BJ (cell line): Measurements from ENCODE around the gene IL1RAPL1. TPM values are rescaled to one million over a fixed set of nuclear protein-coding genes. Genes with fewer than 3 reads are reported as not detected.

Source experiments
- CTCF ChIA-PET: fragments of 350-600 bp; formaldehyde crosslinking; extraction: SDS; loops from one replicate; lab custom pipeline; 2021; ENCODE audit warnings: antibody characterized with exemption, inconsistent platforms; lab: Yijun Ruan, JAX
- POLR2A ChIA-PET: fragments of 300-600 bp; sonication (Branson Sonifier 250); formaldehyde crosslinking; extraction: SDS; loops from one replicate; lab custom pipeline; 2021; ENCODE audit warnings: antibody characterized with exemption; lab: Charles Lee
- DNase-seq: peaks from one replicate; pipeline ENCODE4 v3.0.0-alpha.2; 2011; ENCODE audit warnings: low read depth
- H3K27me3 ChIP-seq: 2 replicates; pipeline ENCODE4 v1.6.0; 2011; ENCODE audit warnings: low read length; ENCODE audit not compliant: control insufficient read depth, insufficient read depth
- H3K36me3 ChIP-seq: 2 replicates; pipeline ENCODE4 v1.5.1; 2011; ENCODE audit warnings: low read length; ENCODE audit not compliant: control insufficient read depth, insufficient read depth
- H3K4me3 ChIP-seq: 2 replicates; pipeline ENCODE4 v1.5.1; 2011; ENCODE audit warnings: low read depth, mild to moderate bottlenecking, control low read depth, low read length
- CTCF ChIP-seq: IDR thresholded peaks from 2 replicates; pipeline ENCODE4 v1.5.1; 2011; ENCODE audit warnings: low read depth, mild to moderate bottlenecking, control low read depth, inconsistent platforms, low read length, moderate library complexity; ENCODE audit not compliant: insufficient read depth
- polyA plus RNA-seq: library from polyadenylated mRNA; depleted of rRNA; stranded (reverse); fragments of >200 nt; gene quantifications from 2 replicates; pipeline ENCODE4 v1.2.3, GENCODE V29; 2011

The IL1RAPL1 gene
- polyA plus RNA-seq, 1 experiment: 0.02 TPM

DNA sequence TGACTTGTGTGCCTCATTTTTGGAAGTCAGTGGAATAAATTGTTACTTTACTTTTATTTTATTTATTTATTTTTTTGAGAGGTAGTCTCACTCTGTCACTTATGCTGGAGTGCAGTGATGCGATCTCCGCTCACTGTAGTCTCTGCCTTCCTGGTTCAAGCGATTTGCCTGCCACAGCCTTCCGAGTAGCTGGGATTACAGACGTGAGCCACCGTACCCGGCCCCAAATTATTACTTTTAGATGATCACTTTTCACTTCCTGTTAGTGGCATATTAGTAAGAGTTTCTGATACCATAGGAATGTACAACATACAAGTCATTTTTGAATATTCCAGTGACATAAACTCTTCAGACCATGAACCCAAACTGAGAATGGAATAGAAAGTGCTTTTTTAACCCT, 1017.1 kb downstream of the IL1RAPL1 start:
- no peak for DNase-seq
- H3K36me3 ChIP-seq: no peaks in the 10 kb centered on the region
- CTCF ChIA-PET: no interaction called here
- POLR2A ChIA-PET: no interaction called here
- H3K4me3 ChIP-seq: no peak overlapping the region
- H3K27me3 ChIP-seq: no peaks in the 10 kb centered on the region
- no peak for TF ChIP-seq CTCF

DNA sequence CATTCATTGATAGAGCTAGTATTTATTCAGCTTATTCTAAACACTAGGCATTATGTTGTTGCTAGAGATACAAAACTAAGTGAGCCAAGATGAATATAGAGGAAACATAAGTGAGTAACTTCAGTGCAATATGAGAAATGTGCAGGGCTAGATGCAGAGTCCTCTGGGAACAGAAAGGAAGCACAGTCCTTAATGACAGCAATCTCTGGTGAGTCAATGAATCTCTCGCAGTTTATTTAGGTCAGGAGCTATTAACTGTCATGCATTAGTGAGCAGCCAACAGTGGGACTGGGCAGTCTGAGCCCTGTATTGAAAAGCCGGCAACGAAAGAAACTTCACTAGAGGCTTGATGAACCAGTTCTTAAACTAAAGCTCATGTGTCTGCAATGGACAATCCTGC, 1030.0 kb downstream of the IL1RAPL1 start:
- ChIA-PET CTCF (no interaction called here), POLR2A (no interaction called here)
- no peaks in the 10 kb centered on the region for H3K27me3 ChIP-seq
- H3K36me3 ChIP-seq: no peaks in the 10 kb centered on the region
- TF ChIP-seq CTCF: no peak
- DNase-seq: no peak
- H3K4me3 ChIP-seq: no peak overlapping the region

DNA sequence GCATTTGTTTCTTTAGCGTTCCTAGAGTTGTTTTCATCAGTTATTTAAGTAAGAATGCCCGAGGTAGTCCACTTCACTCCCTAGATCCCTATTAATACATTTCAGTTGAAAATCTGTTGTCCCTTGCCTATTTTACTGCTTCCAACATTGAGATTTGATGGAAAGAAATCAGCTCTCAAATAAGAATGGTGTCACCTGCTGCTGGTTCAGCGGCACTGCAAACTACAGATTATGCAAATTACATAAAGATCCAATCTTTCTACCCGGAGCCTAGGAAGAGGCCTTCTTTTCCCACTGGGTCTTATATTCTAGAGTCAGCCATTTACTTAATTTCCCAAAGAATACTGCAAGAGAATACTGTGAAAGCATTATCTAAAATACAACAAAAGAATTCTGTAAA, 1030.5 kb downstream of the IL1RAPL1 start:
- H3K4me3 ChIP-seq: no peak overlapping the region
- POLR2A ChIA-PET: no interaction called here
- H3K36me3 ChIP-seq: no peaks in the 10 kb centered on the region
- no peak for DNase-seq
- CTCF ChIA-PET: no interaction called here
- H3K27me3 ChIP-seq: no peaks in the 10 kb centered on the region
- TF ChIP-seq CTCF: 0 out of 2 replicates have a peak, but pooled peaks have one; percentile 2

DNA sequence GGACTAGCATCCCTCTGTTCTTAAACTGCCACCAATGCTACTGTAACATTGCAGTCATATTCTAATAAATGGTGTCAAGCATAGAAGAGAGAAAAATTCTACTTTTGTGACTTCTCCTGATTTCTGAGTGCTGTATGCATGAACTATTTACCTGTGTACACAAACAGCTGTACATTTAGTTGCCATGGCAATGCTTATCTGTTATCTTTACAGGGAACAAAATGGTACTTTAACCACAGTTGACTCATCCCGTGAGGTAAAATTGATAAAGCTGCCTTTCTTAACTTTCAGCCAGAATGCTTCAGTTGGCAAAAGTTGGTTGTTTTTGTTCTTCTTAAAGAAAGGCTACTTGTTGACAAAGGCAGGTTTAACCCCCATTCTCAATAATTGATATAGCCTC, 1040.6 kb downstream of the IL1RAPL1 start:
- ChIA-PET CTCF (no interaction called here), POLR2A (no interaction called here)
- no peak for DNase-seq
- Histone ChIP-seq H3K27me3 (no peaks in the 10 kb centered on the region), H3K4me3 (no peak overlapping the region), H3K36me3 (no peaks in the 10 kb centered on the region)
- no peak for TF ChIP-seq CTCF

- H3K4me3 ChIP-seq: no peak overlapping the region
- TF ChIP-seq CTCF: no peak
- no peaks in the 10 kb centered on the region for H3K36me3 ChIP-seq
- no peaks in the 10 kb centered on the region for H3K27me3 ChIP-seq
- POLR2A ChIA-PET: no interaction called here
- CTCF ChIA-PET: no interaction called here
- DNase-seq: no peak
These were observed 1047.3 kb downstream of the IL1RAPL1 start for GRCh38 chrX:29634516-29634915.
